Left renal cortex interstitium (tissue), 4 donors: ENCODE measurements around the gene SLC26A8. TPM values are rescaled to one million over a fixed set of nuclear protein-coding genes. Genes with fewer than 3 reads are reported as not detected.
"Not testable (repeated sequence)": the region's sequence is repeated elsewhere in the genome, so short reads cannot be mapped to it uniquely, and the experiment has no call there.

ENCODE experiments used
- DNase-seq, 4 donors: peaks; one replicate each; pipeline ENCODE4 v3.0.0-alpha.2; 2013; ENCODE audit warnings: low read depth in 4 of 4, low spot score in 2 of 4, missing footprints in 1 of 4
- polyA plus RNA-seq, 4 donors: library from polyadenylated mRNA; unstranded; fragments of 120-200 nt; gene quantifications; one replicate each; pipeline ENCODE4 v1.2.1, GENCODE V29; 2013; ENCODE audit not compliant: insufficient read length in 4 of 4

The SLC26A8 gene
- polyA plus RNA-seq, 4 donors: 0.22 to 0.68 (median 0.35) TPM

DNA sequence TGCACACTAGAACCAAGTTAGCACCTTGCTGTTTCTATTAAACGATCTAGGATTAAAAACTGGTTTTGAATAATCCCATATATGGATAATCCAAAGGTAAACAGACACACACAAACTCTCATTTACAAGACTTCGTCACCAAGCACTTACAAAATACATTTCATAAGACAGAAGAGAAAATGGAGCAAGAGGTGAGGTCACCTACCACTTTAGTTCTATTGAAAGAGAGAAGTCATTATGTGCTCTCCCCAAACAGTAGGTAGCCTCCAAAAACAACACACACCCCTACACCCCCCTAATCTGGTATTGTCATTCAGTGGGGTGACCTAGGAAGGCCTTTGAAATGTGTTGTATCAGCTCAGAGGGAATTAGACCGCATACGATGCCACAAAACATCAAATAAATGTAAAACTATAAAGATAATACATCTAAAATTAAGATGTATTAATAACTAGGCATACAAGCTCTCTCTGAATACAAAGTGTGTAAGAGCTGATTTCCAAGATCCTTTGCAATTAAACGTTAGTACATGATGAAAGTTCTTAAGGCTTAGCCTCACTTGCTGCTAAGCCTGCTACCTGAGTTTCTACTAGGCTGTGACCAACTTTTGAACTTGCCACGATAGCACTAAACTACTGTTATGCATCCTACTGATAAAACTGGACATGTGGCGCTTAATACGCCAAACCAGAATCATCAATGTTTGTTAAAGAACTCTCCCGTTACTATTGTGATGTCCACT is 105.2 kb downstream of the SLC26A8 start:
- DNase-seq: peak in 1 of 4 donors; percentile 11

DNA sequence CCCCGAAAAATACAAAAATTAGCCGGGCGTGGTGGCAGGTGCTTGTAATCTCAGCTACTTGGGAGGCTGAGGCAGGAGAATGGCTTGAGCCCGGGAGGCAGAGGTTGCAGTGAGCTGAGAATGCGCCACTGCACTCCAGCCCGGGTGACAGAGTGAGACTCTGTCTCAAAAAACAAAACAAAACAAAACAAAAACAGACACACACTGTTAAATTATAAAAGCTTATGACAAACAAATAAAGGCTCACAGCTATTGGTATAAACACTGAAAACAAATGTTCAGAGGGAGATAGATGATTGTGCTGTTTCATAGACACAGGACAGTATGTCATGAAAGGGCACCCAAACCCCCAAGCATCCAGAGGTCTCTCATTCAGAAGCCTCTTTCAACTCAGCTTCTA is 107.5 kb downstream of the SLC26A8 start:
- DNase-seq: not testable (repeated sequence)

DNA sequence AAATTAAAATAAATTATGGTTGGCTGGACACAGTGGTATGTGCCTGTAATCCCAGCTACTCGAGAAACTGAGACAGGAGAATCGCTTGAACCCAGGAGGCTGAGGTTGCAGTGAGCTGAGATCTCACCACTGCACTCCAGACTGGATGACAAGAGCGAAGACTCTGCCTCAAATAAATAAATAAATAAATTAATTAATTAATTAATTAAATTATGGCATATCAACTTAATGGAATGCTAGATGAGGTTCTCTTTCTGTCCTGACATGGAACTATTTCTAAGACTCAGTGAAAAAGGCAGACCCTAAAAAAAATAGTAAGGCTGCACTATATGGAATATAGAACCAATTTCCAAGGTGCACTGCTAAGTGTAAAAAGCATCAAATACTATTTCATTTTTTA is 108.4 kb downstream of the SLC26A8 start:
- DNase-seq: no peak

DNA sequence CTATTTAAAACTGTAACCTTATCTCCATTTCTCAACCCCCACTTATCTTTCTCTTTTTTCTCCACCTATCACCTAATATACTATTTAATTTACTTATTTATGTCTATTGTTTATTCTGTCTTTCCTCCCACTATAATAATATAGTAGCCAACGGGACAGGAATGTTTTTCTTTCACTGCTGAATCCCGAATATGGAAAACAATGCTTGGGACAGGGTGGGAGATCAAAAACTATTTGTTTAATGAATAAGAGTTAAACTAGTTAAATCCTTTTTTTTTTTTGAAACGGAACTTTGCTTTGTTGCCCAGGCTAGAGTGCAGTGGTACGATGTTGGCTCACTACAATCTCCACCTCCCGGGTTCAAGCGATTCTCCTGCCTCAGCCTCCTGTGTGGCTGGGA is 109.9 kb downstream of the SLC26A8 start:
- no peak for DNase-seq

DNA sequence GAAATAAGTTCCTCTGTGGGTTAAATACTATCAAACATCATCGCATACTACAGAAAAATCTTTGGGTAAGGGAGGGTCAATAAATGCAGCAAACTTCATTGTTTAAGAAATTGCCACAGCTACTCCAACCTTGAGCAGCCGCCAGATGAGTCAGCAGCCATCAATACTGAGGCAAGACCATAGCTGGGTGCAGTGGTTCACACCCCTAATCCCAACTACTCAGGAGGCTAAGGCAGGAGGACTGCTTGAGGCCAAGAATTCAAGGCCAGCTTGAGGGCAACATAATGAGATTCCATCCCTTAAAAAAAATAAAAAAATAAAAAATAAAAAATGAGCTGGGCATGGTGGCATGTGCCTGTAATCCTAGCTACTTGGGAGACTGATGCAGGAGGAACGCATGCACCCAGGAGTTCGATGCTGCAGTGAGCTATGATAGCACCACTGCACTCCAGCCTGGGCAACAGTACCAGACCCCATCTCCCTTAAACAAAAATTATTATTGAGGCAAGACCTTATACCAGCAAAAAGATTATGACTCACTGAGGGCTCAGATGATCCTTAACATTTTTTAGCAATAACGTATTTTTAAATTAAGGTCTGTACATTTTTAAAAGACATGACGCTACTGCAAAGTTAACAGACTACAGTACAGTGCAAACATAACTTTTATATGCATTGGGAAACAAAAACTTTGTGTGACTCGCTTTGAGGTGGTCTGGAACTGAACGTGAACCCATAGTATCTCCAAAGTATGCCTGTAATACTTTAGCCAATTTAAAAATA is 112.4 kb downstream of the SLC26A8 start:
- no peak for DNase-seq

DNA sequence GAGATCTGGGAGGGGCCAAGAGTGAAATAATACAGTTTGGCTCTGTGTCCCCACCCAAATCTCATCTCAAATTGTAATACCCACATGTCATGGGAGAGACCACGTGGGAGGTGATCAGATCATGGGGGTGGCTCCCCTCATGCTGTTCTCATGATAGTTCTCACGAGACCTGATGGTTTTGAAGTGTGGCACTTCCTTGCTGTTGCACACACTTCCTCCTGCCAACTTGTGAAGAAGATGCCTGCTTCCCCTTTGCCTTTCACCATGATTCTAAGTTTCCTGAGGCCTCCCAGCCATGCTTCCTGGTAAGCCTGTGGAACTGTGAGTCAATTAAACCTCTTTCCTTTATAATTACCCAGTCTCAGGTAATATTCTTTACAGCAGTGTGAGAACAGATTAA is 114.9 kb downstream of the SLC26A8 start:
- DNase-seq: not testable (repeated sequence)

DNA sequence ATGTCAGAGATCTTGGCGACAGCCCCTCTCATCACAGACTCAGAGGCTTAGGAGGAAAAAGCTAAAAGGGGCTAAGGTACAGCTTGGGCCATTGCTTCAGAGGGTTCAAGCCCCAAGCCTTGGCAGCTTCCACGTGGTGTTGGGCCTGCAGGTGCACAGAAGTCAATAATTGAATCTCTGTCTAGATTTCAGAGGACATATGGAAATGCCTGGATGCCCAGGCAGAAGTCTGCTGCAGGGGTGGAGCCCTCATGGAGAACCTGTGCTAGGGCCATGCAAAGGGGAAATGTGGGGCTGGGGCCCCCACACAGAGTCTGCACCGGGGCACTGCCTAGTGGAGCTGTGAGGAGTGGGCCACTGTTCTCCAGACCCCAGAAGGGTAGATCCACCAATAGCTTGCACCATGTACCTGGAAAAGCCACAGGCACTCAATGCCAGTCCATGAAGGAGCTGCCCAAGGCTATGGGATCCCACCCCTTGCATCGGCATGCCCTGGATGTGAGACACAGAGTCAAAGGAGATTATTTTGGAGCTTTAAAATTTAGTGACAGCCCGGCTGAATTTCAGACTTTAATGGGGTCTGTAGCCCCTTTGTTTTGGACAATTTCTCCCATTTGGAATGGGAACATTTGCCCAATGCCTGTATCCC is 115.6 kb downstream of the SLC26A8 start:
- DNase-seq: not testable (repeated sequence)

DNA sequence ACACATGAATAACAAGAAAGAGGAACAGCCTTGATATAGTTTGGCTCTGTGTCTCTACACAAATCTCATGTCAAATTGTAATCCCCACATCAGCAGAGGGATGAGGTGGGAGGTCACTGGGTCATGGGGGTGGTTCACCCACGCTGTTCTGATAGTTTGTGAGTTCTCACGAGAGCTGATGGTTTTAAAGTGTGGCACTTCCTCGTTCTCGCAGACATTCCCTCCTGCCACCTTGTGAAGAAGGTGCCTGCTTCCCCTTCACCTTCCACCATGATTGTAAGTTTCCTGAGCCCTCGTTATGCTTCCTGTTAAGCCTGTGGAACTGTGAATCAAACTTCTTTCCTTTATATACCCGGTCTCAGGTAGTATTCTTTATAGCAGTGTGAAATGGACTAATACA is 116.7 kb downstream of the SLC26A8 start:
- no peak for DNase-seq

DNA sequence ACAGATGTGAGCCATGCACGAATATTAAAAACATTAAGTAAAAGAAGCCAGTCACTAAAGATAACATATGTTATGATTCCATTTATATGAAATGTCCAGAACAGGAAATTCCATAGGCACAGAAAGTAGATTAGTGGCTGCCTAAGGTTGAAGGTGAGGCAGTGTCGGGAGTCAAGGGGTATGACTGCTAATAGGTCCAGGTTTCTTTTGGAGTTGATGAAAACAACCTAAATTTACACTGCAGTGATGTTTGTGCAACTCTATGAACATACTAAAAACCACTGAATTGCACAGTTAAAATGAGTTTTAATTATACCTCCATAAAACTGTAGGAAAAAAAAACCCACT is 118.0 kb downstream of the SLC26A8 start:
- no peak for DNase-seq

DNA sequence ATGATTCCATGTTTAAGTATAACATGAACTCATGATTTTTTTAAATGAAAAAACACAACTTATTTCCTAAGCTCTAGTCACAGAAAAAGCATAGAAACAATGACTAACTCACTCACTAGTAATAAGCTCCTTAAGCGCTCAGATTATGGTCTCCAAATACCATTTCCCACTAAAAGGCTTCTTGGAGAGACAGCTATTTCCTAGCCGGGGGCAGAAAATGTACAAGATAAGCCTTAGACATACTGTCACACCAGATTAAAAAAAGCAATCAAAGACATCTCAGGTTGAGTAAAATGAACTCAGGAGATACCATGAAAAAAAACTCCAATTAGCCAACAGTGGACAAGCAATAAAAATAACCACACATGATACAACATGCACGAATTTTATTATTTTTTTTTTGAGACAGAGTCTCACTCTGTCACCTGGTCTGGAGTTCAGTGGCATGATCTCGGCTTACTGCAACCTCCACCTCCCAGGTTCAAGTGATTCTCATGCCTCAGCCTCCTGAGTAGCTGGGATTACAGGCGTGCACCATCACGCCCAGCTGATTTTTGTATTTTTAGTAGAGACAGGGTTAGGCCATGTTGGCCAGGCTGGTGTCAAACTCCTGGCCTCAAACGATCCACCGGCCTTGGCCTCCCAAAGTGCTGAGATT is 118.5 kb downstream of the SLC26A8 start:
- DNase-seq: no peak

DNA sequence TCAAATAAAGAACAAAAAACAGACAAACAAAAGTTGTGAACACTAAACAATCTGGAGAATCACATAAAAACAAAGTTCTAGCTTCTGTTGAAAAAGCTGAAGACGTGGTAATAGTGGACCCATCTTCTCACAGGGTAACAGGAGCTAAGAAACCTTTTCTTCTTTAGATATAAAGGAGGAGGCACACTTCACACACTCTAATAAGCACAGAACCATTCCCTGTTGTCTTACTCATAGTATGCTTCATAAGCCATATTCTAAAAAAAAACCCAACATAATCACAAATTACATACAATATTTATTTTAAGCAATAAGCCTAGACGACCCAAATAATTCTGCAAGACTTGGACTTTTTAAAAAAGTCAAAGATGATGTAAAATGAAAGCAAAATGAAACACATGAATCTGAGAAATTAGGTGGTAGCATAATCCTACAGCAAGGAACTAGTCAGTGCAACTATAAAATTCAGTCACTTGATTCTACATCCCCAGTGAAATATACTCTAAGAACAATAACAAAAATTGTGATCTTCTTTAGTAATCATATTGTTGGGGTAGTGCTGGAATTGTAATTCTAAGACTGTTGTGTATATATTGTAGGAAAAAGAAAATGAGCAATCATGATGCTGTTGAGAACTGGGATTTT is 119.2 kb downstream of the SLC26A8 start:
- DNase-seq: no peak

DNA sequence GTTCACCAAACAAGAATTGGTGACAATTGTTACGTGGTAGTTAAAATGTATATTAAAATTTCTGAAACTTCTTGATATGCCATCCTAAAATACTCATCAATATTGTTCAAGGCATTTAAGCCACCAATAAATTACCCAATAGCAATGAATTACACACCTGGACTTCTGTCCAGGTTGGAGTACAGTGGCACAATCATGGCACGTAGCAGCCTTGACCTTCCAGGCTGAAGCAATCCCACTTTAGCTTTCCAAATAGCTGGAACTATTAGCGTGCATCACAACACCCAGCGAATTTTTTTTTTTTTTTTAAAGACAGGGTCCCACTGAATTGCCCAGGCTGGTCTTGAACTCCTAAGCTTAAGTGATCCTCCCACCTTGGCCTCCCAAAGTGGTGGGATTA is 120.8 kb downstream of the SLC26A8 start:
- DNase-seq: no peak

DNA sequence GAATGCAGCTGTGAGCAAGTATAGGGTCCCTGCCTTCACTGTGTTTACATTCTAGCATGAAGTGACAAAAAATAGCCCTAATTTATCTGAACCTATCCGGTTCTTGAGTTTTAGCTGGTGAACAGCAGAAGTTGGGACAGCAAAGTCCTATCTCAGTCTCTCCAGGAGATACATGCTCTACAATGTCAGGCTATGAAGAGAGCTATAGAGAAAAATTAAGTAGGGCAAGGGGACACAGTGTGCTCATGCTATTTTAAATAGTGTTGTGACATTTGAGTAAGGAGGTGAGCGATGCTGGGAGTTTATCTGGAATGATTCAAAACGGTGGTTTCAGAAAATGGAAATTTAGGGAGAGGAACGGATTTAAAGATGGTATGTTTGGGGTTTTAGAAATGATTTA is 124.0 kb downstream of the SLC26A8 start:
- no peak for DNase-seq

DNA sequence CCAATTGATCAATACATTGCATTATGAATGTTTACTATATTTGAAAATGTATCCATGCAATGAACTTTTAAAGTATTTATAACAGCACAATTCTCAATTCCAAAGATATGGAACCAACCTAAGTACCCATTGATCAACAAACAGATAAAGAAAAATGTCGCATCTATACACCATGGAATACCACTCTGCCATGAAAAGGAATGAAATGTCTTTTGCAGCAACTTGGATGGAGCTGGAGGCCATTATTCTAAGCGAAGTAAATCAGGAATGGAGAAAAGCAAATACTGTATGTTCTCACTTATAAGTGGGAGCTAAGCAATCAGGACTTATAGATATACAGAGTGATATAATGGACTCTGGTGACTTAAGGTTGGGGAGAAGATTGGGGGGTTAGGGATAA is 126.4 kb downstream of the SLC26A8 start:
- no peak for DNase-seq

DNA sequence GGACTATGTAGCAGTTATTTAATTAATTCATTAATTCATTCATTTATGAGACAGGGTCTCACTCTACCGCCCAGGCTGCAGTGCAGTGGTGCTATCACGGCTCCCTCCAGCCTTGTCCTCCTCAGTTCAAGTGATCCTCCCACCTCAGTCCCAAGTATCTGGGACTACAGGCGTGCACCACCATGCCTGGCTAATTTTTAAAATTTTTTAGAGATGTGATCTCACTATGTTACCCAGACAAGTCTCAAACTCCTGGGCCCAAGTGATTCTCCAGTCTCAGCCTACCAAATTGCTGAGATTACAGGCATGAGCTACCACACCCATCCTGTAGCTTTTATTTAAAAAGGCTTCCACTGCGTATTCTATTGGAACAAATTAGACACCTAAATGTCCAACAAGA is 127.0 kb downstream of the SLC26A8 start:
- no peak for DNase-seq

DNA sequence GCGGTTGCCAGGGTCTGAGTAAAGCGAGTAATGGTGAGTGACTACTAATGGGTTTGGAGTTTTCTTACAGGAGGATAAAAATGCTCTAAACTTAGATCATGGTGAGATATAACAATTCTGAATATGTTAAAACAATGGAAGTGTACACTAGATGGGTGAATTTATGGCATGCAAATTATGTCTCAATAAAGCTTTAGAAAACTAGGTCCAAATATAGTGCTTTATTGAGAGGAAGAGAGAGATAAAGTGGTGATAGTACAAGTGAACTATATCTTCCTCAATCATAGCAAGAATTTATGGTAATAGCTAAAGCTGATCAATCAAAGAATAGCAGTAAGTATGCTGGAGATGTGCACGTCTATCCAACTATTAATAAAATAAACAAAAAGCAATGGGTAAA is 127.4 kb downstream of the SLC26A8 start:
- no peak for DNase-seq

DNA sequence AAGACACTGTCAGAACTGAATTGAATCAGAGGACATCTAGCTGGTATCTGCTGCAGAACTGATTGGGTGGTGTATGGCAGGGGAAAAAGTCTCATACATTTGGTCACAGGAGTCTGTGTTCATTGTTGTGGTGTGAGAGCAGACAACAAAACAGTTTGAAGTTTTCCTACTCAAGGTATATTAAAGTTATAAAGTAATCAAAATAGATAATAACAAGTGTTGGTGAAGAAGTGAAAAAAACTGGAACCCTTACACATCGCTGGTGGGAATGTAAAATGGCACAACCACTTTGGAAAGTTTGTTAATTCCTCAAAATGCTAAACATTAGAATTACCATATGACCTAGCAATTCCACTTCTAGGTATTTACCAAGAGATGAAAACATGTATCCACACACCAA is 128.2 kb downstream of the SLC26A8 start:
- DNase-seq: no peak

DNA sequence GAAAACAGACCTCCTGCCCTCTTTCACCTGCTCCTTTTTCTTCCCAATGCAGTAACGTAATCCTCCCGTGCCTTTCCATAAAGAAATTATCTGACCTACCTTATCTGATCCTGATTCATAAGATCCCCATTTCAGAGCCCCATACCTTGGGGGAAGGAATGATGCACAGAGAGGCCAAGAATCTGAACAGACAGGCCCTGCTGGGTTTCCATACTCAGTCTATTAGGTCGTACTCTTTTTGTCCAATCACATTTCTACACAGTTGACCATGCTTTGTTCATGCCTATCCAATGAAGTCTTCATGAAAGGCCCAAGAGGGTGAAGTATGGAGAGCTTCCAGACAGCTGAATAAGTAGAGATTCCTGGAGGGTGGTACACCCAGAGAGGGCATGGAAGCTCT is 128.9 kb downstream of the SLC26A8 start:
- no peak for DNase-seq

DNA sequence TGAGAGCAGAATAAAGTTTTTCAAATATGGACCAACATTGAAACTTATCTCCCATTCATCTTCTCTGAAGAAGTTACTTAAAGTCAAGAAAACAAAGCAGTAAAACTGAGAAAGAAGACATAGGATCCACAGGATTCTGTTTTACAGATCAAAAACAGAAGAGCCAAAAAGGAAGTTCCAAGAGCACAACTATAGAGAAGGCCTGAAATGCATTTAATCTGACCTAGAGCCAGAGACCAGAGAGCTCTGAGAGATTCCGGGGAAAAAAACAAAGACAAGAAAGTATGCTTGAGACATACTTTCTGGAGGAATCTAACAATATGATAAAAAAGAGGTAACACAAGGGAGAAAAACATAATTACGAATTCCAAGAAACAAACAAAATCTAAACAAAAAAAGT is 129.7 kb downstream of the SLC26A8 start:
- no peak for DNase-seq
